D721Med (cell line): ENCODE data around the gene CDC42EP3.

Experiments used
- DNase-seq: peaks from one replicate; pipeline ENCODE4 v3.0.0; 2011; ENCODE audit warnings: low spot score; ENCODE audit not compliant: insufficient read length
- FAIRE-seq: peaks from 2 replicates; lab custom pipeline; 2011; peaks lifted over from hg19 to GRCh38; lab: Jason Lieb, UNC
- CTCF ChIP-seq: IDR thresholded peaks from 2 replicates; pipeline ENCODE4 v1.5.1; 2012; ENCODE audit warnings: mild to moderate bottlenecking, control low read depth; ENCODE audit not compliant: insufficient read depth; ENCODE audit errors: missing control alignments

Gene CDC42EP3

DNA sequence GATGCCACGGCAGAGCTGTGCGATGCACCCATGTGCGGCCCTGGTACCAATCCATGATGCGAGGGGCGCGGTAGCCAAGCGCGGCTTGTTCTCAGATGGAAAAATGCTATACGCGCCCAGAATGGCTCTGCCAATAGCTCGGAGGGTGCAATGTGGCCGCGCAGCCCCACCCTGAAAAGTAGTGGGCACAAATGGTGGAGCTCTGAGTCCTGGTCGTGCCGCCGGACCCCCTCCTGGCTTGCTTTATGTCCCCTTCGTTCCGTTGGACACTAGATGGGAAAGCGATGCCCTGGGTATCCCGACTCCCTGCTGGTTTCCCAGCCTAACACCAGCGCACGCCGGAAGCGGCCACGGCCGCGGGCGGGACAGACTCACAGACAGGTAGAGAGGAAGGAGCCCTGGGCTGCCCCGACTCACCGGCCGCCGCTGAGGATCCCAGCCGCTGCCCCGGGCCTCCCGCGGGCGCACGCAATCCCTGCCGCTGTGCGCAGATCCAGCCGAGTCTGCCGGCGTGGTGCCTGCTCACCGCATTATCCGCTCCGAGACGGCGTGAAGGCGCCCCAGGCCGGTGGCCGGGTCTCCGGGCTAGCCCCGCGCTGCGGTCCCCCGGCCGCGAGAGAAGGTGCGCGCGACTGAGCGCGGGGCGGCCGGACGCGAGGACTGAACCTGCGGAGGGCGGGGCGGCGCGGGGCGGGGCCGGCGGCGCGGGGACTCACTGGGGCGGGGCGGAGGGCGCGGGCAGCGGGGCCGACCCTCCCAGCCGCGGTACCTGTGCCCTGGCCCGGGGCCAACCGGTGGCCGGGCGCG, at the start of gene CDC42EP3:
Gene CDC42EP3 (minus strand): TSS at position 634 of the 807 bp plus-strand sequence. CDS start 25,055 bp downstream, outside the sequence.
- no peak for TF ChIP-seq CTCF
- no peak for FAIRE-seq
- no peak for DNase-seq

DNA sequence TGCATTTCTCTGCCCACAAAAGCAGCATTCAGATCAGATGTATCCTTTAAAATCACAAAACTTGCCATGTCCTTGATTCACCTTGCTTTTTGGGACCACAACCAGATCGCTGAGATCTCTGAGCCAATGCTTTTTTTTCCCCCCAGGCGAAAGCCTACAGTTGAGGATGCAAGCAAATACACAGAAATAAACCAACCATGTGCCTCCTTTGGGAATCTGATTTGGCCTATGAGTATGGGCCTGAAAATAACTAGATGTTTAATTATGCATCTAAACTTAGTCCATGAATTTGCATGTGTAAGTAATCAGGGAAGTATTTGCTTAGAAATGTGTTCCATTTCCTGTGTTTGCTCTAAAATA, 49.7 kb upstream of the CDC42EP3 start:
- FAIRE-seq = no peak

DNA sequence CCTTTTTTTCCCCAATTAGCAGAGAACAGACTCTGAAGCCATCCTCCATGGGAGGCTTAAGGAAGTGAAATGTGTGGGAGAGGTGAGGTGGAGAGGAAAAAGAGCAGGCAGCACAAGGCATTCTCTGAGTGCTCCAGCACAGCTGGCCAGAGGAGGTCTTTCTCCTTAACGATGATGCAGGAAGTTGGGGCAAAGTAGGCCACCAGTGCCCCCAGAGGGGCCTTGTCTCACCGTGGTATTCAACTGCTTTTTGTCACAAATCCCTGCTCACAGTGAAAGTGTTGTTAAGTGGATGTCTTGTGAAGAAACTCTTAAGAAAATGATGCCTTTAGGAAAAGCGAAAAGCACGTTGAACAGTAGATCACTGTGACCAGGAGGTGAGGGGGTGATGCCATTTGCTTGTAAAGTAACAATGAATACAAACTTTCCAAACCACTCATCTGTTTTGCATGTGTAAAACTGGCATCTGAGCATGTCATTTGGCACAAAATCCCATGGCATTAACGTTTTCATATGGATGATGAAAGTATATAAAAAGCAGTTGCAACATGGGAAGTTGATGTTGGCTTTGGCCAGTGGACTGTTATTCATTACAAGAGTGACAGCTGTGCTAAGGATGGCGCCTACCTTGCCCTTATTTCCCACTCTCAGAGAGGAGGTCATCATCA, 49.2 kb upstream of the CDC42EP3 start:
- DNase-seq (no peak), FAIRE-seq (no peak)
- no peak for TF ChIP-seq CTCF

More for the DNA sequence above, 49.7 kb upstream of the CDC42EP3 start:
- TF ChIP-seq CTCF = no peak
- DNase-seq = no peak

GRCh38 chr2:37718515-37719161, 47.2 kb upstream of the CDC42EP3 start:
- DNase-seq (no peak), FAIRE-seq (no peak)
- no peak for TF ChIP-seq CTCF

GRCh38 chr2:37713258-37713700, 41.8 kb upstream of the CDC42EP3 start:
- TF ChIP-seq CTCF = no peak
- FAIRE-seq (no peak), DNase-seq (no peak)

GRCh38 chr2:37711831-37712230, 40.4 kb upstream of the CDC42EP3 start:
- DNase-seq (no peak), FAIRE-seq (no peak)
- no peak for TF ChIP-seq CTCF
